ENCODE results near the gene GLB1L.

Gene GLB1L

DNA sequence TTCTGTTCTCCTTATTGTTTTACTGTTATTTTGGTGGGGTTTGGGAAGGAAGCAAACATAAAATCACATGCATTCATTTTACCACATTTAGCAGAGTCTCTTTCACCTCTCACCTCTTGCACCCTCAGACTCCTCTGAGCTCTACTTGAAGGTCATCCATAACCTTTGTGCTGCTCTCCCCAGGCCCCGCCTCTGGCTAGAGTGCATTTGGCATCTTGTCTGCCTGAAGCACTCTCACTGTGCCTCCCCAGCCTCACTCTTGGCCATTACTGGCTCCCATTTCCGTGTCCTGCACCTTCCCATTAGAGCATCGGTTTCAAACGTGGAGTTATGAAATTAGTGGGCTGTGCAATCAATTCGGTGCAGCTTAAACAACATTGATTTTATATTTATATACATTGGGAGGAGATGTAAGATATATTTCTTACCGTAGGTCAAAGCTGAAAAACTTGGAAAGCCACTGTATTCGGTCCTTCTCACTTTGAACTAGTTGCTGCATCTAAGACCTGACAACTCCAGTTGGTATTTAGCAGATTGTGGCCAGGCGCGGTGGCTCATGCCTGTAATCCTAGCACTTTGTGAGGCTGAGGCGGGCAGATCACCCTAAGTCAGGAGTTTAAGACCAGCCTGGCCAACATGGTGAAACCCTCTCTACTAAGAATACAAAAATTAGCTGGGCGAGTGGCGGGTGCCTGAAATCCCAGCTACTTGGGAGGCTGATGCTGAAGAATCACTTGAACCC is 45.6 kb downstream of the GLB1L start:
- Histone ChIP-seq H3K27me3 (ENCODE audit: insufficient read depth, low read length) (no peaks in the 10 kb centered on the region), H3K36me3 (ENCODE audit: insufficient read depth, low read length) (no peaks in the 10 kb centered on the region), H2AFZ (ENCODE audit: low read depth, low read length) (no peak overlapping the region), H3K4me3 (ENCODE audit: low read length) (no peak overlapping the region), H3K9me3 (ENCODE audit: low read length) (no peaks in the 10 kb centered on the region), H3K4me1 (ENCODE audit: insufficient read depth, low read length) (no peaks in the 10 kb centered on the region)

DNA sequence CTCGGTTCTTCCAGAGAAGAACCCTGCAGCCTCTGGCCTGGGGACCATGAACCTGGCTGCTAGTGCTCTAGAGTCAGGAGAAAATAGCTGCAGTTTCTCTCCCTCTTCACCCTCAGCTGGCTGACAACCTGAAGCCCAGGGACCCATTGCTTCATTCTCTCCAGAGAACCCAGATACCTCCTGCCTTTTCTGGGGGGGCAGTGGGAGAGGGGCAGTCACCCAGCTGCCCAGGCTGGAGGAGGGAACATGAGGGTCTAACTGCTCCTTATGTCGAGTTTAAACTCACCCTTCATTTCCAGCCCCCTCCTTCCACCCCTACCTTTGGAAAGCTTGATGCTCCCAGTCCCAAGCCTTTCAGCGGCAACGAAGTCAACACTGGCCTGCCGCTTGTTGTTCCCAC is 46.3 kb downstream of the GLB1L start:
- H3K4me1 ChIP-seq (ENCODE audit: insufficient read depth, low read length) = no peaks in the 10 kb centered on the region
- H3K27me3 ChIP-seq (ENCODE audit: insufficient read depth, low read length) = no peaks in the 10 kb centered on the region
- no peaks in the 10 kb centered on the region for H3K36me3 ChIP-seq (ENCODE audit: insufficient read depth, low read length)
- H2AFZ ChIP-seq (ENCODE audit: low read depth, low read length) = no peak overlapping the region
- H3K9me3 ChIP-seq (ENCODE audit: low read length) = no peaks in the 10 kb centered on the region
- H3K4me3 ChIP-seq (ENCODE audit: low read length) = no peak overlapping the region

DNA sequence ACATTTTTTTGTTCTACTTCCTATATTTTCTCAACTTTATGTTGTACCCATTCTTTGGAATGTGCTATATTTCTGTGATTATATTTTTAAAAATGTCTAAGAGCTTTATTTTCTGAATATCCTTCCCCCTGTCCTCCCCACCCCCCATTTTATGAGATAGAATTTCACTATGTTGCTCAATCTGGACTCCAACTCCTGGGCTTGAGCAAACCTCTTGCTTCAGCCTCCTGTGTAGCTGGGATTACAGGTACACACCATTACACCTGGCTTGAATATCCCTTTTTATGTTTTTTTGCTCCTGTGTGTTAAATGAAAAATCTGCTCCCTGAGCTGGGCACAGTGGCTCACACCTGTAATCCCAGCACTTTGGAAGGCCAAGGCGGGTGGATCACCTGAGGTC is 47.9 kb downstream of the GLB1L start:
- Histone ChIP-seq H3K4me3 (ENCODE audit: low read length) (no peak overlapping the region), H3K4me1 (ENCODE audit: insufficient read depth, low read length) (no peaks in the 10 kb centered on the region), H2AFZ (ENCODE audit: low read depth, low read length) (no peak overlapping the region), H3K27me3 (ENCODE audit: insufficient read depth, low read length) (no peaks in the 10 kb centered on the region), H3K36me3 (ENCODE audit: insufficient read depth, low read length) (no peaks in the 10 kb centered on the region), H3K9me3 (ENCODE audit: low read length) (no peaks in the 10 kb centered on the region)

DNA sequence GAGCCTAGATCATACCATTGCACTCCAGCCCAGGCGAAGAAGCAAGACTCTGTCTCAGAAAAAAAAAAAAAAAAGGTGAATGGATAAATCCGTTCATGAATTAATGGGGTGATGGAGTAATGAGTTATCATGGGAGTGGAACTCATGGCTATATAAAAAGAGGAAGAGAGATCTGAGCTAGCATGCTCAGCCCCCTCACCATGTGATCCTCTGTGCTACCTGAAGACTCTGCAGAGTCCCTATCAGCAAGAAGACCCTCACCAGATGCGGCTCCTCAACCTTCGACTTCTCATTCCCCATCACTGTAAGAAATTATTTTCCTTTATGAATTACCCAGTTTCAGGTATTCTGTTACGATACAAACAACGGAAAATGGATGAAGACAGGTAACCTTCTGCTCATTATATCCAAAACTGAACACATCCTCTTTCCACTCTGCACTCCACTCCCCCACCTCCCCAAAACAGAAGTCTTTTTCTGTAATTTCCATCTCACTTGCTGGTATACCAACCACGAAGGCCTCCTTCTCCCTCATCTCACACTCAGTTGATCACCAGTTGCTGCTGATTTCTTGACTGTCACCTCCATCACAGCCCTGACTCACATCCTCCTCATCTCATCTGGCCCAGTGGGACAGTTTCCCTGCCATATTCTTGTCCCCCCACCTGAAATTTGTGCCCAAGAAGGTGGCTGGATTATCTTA is 58.3 kb downstream of the GLB1L start:
- Histone ChIP-seq H3K27me3 (ENCODE audit: insufficient read depth, low read length) (no peaks in the 10 kb centered on the region), H2AFZ (ENCODE audit: low read depth, low read length) (no peak overlapping the region), H3K36me3 (ENCODE audit: insufficient read depth, low read length) (peaks cover 24% of the 10 kb centered on the region), H3K9me3 (ENCODE audit: low read length) (no peaks in the 10 kb centered on the region), H3K4me1 (ENCODE audit: insufficient read depth, low read length) (no peaks in the 10 kb centered on the region), H3K4me3 (ENCODE audit: low read length) (no peak overlapping the region)

All from neuron (in vitro differentiated cells).